Stimulated activated CD8-positive, alpha-beta memory T cell treated with anti-CD3 and anti-CD28 coated beads, Interleukin-2, amount 100 ng/mL, for 1 hour (primary cell): ENCODE measurements around the gene HSPA4L.

ENCODE experiments used
- DNase-seq, 2 donors: peaks; one replicate each; pipeline ENCODE4 v3.0.0-alpha.2; 2020; ENCODE audit warnings: low read depth in 2 of 2

The HSPA4L gene

DNA sequence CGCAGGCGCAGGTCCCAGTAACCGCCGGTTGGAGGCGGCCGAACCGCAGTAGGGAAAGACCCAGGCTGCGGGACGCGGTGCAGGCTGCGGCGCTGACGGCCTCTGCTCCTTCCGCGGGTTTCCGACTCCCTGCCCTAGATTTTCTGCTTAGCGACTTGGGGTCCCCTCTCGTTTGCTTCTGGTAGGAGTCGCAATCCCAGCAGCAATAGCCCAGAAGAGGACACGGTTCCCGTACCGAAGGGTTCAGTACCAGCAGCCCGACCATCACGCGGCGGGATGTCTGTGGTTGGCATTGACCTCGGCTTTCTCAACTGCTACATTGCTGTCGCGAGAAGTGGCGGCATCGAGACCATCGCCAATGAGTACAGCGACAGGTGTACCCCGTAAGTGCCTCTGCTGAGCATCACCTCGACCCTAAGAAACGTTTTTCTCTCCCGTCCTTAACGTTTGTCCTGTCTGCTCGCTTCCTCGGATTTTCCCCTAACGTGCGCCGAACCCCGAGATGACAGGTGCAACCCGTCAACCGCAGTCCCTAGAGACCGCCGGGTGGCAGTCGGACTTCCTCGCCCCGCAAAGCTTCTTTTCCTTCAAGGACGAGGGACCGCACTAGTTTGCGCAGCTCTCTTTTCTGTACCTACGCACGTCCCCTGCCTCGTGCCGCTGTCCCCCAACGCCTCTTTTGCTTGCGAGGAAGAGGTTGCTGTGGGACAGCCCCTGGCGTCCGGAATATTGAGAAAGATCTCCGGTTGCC, at the start of gene HSPA4L:
Gene HSPA4L (plus strand): TSS at position 48 of the 751 bp plus-strand sequence. CDS start 229 bp downstream, at position 277.
- no peak for DNase-seq

- DNase-seq: no peak
Measured at GRCh38 chr4:127732623-127733328, 49.3 kb upstream of the HSPA4L start.

- DNase-seq: no peak
Measured at GRCh38 chr4:127734976-127735375, 47.1 kb upstream of the HSPA4L start.

- DNase-seq: no peak
Measured at GRCh38 chr4:127737295-127737694, 44.8 kb upstream of the HSPA4L start.

DNA sequence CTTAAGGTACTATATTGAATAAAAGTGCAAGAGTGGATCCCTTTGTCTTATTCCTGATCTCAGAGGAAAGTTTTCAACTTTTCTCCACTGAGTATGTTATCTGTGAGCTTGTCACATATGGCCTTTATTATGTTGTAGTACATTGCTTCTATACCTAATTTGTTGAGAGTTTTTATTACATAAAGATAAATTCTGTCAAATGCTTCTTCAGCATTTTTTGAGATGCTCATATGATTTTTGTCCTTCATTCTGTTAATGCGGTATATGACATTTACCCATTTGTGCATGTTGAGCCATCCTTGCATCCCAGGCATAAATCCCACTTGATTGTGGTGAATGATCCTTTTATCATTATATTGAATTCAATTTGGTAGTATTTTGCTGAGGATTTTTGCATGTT, 40.9 kb upstream of the HSPA4L start:
- no peak for DNase-seq

DNA sequence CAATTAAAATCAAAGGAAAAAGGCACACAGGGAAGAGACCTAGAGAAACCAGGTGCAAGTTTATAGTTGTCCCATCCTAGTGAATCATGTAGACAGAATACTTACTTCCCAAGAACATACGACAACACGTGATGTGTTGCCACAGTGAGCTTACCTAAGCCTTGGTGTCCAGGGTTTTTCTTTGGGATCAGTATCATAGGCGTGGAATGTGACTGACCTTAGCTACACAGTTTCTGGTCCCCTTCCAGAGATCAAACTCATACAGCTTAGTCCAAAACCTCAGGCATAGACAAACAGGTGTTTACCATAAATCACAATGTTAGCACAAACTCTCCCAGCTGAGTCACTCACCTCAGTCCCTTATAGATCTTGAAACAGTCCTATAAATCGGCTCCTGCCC, 34.2 kb upstream of the HSPA4L start:
- DNase-seq: no peak

DNA sequence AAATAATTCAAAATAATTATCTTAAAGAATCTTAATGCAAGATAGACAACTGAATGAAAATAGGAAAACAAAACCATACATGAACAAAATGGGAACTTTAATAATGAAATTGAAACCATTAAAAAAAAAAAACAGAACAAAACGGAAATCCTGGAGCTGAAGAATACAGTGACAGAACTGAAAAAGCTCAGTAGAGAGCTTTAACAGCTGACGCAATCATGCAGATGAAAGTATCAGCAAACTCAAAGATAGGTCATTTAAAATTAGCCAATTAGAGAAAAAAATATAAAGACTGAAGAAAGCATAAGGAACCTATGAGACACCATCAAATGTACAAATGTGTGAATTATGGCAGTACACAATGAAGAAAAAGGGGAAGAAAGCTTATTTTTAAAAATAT, 33.2 kb upstream of the HSPA4L start:
- DNase-seq: no peak

- DNase-seq: no peak
Measured at GRCh38 chr4:127756906-127757305, 25.2 kb upstream of the HSPA4L start.

GRCh38 chr4:127759228-127759820, 22.8 kb upstream of the HSPA4L start:
- DNase-seq: no peak

DNA sequence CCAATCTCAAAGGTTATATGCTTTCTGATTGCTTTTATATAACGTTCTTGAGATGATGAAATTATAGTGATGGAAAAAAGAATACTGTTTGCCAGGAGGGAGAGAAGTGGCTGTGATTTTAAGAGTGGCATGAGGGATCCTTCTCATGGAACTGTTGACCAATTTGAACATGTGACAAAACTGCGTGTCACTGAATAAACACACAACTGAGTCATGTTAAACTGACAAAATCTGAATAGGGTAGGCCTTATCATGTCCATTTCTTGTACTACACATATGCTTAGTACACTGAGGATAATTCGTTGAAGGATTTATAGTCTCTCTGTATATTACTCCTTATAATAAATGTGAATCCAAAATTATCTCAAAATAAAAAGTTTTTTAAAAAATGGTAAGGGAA, 22.2 kb upstream of the HSPA4L start:
- DNase-seq: no peak

- DNase-seq: no peak
Measured at GRCh38 chr4:127771535-127772275, 10.4 kb upstream of the HSPA4L start.

DNA sequence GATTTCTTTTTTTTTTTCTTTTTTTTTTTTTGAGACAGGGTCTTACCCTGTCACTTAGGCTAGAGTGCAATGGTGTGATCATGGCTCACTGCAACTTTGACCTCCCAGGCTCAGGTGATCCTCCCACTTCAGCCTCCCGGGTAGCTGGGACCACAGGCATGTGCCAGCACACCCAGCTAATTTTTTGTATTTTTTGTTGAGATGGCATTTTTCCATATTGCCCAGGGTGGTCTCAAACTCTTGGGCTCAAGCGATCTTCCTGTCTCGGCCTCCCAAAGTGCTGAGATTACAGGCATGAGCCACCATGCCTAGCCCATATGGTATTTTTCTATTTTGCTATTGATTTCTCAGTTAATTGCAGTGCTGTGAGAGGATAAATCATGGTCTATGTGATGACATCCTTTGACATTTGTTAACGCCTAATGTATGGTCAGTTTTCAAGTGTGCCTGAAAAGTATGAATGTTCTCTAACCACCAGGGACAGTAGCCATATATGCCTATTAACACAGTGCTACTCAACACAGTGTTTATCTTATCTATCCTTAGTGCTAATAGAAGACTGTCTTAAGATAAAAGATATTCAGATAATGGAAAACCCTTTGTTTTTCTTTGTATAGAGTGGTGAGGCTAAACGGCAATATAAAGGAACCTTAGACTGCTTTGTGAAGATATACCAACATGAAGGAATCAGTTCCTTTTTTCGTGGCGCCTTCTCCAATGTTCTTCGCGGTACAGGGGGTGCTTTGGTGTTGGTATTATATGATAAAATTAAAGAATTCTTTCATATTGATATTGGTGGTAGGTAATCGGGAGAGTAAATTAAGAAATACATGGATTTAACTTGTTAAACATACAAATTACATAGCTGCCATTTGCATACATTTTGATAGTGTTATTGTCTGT, 9.1 kb upstream of the HSPA4L start:
- no peak for DNase-seq

- DNase-seq: no peak
Measured at GRCh38 chr4:127775843-127776242, 6.3 kb upstream of the HSPA4L start.

- no peak for DNase-seq
Measured at GRCh38 chr4:127776620-127777019, 5.5 kb upstream of the HSPA4L start.

- DNase-seq: no peak
Measured at GRCh38 chr4:127777487-127777886, 4.6 kb upstream of the HSPA4L start.

GRCh38 chr4:127778102-127778501, 4.0 kb upstream of the HSPA4L start:
- DNase-seq: no peak

DNA sequence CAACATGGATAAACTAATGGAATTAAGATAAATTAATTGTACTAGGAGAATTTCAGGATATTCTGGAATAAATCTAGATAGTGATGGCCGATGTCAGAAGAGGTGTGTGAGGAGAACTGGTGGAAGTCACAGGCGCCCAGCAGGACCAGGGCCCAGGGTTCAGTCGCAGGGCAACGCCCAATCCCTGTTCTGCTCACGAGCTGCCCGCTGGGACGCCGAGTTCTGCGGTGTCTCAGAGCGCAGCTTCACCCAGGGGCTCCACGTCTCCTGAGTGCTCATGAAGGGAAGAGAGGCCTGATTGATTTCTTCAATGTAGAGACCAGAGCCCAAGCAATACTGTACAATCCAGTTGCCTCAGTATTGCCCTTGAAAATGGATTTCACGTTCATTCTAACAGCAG, 1.5 kb upstream of the HSPA4L start:
- no peak for DNase-seq

GRCh38 chr4:127781300-127782024, 660 bp upstream of the HSPA4L start:
- no peak for DNase-seq

DNA sequence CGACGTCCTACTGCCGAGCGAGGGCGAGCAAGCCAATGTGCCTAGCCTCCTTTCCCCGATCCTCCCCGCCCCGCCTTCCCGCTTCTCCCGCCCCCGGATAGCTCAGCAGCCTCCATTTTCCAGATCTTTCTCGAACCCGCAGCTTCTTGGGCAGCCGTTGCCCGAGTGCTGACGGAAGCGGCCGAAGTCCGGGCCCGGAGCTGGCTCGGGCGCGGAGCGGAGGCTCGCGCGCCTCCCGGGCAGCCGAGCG, 172 bp upstream of the HSPA4L start:
- no peak for DNase-seq

DNA sequence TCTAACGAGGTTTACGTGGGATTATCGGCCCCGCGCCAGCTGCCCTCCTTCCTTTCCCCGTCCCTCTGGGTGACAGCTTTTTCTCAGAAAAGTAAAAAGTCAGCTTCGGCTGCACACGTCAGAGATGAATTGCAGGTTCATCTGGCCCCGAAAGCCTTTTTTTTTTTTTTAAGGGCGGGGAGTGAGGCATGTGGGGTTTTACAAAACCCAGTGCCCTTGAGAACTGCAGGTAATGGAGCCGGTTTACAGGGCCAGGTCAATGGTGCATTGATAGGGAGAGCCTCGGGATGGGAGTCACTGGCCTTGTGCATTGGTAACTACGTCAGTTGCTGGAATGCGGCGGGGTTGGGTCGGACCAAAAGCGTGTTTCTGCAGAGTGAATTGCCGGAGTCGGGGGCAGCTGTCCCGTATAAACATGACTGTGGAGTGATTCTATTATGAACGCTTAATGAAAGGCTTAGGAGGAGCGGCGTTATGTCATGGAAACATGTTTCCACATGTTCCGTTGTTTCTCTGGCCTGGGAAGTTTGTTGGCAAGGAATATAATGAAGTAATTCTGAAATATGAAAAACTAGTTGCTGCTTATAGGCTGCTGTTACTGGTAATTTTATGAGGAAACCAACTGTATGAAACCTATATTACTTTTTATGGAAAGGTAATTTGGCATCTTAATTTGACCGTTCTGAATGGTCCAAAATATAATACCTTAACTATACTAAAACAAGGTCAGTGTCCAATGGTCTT, 1.1 kb downstream of the HSPA4L start:
- DNase-seq: no peak
